ENCODE measurements around the gene SERPINA5. TPM values are rescaled to one million over a fixed set of nuclear protein-coding genes. Genes with fewer than 3 reads are reported as not detected.
"Not testable (repeated sequence)": the region's sequence is repeated elsewhere in the genome, so short reads cannot be mapped to it uniquely, and the experiment has no call there.

The SERPINA5 gene
- total RNA-seq, 2 donors from 2014 or later: 0.46 to 0.75 TPM

DNA sequence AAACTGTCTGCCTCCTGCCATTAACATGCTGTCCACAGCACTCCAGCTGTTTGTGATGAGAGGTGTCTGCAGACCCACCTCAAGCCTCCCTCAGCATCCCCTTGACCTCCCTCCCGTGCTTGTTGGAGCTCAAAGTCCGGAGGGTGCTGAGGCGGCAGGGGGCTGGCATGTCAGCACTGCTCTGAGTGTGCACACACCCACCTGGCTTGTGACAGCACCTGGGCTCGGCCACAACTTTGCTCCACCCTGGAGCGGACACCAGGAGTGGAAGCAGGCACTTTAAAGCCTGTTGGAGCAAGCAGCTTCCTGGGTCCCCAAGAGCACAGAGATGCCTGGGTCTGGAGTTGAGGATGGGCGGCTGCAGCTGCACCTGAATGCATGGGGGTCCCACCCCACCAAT, 51.9 kb downstream of the SERPINA5 start:
- intact Hi-C loops (cut with DNase I, micrococcal nuclease): no loop called here
- DNase-seq (no peak), ATAC-seq (no peak)

DNA sequence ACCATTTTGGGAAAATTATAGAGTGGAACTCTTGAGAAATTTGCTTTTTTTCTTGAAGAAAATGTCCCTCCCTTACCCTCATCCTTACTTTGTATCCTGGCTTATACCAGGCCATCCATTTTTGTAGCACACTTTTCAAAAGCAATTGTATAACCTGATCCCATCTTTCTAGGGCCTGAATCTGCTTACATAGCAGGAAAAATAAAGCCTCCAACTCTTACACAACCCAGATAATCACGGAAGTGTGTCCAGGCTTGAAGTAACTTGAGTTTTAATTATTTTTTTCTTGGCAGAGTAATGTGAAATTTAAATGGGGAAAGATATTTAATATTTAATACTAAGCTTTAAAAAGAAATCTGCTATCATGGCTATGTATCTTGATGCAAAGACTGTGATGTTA, 53.9 kb downstream of the SERPINA5 start:
- no peak for ATAC-seq
- DNase-seq: no peak
- intact Hi-C loops (cut with DNase I, micrococcal nuclease): no loop called here

DNA sequence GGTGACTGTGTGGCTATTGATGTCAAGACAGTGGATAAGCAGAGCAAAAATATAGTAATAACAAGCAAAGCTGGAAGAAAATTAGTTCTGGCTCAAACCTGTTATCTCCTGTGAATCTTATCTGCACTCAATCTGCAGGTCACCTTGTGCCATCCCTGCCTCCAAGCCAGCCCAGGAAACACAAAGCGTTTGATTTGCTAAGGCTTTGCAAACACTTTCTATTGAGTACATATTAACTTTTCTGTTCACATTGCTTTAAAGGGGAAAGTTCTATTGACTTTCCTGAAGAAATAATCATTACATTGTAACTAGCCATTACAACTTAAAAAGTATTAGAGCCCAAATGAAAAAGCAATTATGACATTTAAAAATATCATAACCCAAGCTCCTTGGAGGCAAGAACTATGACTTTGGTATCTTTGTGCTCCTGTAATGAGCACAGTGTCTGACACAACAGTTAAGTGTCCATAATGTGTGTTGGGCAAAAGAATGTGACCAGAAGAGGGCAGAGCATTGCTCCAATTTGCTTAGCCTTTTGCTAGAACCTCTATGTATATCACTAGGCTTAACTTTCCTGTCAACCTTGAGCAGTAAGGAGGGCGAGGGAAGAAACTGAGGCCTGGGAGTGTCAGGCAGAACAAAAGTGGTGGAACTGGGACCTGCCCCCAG, 55.7 kb downstream of the SERPINA5 start:
- no peak for DNase-seq
- no peak for ATAC-seq
- intact Hi-C loops (cut with DNase I, micrococcal nuclease): no loop called here

DNA sequence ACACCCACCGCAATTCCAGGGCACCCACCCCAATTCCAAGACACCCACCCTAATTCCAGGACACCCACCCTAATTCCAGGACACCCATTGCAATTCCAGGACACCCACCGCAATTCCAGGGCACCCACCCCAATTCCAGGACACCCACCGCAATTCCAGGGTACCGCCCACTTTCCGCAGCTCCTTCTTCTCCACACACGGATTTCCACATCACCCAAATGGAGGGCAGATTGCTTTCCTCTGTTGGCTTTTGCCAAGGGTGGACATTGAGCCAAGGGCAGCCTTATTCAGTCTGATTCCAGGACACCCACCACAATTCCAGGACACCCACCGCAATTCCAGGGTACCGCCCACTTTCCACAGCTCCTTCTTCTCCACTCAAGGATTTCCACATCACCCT, 56.6 kb downstream of the SERPINA5 start:
- ATAC-seq; intact Hi-C loops (cut with DNase I, micrococcal nuclease); DNase-seq: not testable (repeated sequence)

DNA sequence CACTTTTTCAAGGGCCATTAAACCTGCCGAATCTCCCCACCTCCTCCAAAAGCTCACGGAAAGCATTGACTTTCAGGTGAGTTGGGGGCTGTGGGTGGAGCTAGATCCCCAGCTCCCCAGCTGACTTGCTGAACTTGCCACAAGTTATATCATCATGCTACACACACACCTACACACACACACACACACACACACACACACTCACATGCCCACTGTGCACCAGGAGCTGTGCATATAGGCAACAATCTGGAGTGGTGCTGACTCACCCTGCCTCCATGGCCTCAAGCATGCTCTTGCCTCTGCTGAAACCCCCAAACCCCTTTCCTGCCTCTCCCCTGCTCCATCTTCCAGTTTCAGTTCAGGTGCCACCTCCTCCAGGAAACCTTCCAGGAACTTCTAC, 57.1 kb downstream of the SERPINA5 start:
- intact Hi-C loops (cut with DNase I, micrococcal nuclease): no loop called here
- ATAC-seq (no peak), DNase-seq (no peak)

DNA sequence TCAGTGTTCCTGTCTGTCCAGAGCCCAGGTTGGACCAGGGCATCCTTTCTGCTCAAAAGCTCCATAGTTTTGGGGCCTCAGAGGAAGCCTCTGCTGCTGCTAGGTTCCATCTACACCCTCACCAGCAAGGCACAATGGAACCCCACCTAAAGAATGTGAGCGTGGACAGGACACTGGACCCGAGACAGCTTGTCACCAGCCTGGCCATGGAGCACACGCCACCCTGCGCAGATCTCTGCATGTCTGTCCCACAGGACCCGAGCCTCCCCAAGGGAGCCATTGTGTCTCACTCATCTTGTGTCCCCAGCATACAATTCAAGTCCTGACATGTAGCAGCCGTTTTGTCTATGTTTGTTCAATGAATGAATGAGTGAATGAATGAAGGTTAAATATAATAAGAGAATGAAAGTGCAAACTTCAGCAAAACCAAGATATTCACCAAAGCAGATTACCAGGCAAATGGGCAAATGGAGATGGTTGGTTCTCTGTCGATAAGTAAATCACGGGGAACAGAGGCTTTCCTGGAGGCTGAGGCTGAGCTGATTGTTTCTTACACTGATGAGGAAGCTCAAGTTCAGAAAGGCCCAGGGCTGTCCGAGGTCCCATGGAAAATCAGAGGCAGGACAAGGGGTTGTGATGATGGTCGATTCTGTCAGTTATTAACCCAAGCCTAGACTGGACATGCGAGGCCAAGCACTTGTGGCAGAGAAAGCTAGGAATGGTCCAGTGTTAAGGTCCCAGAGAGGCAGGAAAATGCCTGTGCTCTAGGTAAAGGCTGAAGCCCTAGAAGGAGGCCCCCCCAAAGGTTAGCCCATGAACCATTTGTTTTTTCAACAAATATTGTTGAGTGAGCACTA, 58.0 kb downstream of the SERPINA5 start:
- no peak for ATAC-seq
- DNase-seq: no peak

DNA sequence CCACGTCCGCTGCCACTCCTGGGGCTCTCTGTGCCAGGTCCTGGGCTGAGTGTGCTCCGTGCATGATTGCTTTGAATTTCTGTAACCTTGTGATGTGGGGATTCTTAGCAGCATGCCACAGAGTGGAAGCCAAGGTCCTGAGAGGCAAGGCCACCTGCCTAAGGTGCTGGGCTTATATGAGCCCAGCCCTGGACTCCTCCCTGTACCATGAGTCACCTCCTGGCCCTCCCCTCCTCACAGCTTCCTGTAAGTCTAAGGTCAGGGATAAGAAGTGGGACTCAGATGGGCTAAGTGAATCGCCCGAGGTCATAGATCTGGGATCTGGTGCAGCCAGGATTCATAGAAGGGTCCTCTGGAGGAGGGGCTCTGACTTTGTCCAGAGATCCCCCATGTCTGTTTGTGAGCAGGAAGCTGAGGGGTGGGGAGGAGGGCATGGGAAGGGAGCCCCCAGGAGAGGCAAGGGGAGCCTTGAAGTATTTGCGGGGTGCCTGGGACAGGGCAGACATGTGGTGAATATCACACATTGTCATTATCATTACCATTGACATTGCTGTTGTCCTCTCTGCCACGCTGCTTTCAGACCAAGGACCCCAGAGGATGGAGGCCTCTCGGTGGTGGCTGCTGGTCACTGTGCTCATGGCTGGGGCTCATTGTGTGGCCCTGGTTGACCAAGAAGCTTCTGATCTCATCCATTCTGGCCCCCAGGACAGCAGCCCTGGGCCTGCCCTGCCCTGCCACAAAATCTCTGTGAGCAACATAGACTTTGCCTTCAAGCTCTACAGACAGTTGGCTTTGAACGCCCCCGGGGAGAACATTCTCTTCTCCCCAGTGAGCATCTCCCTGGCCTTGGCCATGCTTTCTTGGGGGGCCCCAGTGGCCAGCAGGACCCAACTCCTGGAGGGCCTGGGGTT, 59.8 kb downstream of the SERPINA5 start:
- DNase-seq (no peak), ATAC-seq (no peak)
- intact Hi-C loops (cut with DNase I, micrococcal nuclease): no loop called here

More for the DNA sequence above, 58.0 kb downstream of the SERPINA5 start:
- intact Hi-C loops (cut with DNase I, micrococcal nuclease): no loop called here

DNA sequence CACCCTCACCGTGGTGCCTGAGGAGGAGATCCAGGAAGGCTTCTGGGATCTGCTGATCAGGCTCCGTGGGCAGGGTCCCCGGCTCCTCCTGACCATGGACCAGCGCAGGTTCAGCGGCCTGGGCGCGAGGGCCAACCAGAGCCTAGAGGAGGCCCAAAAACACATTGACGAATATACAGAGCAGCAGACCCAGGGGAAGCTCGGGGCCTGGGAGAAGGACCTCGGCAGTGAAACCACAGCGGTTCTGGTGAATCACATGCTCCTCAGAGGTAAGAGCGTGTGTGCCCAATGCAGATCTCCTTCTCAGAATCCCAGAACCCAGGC, 60.4 kb downstream of the SERPINA5 start:
- ATAC-seq: no peak
- no peak for DNase-seq
- intact Hi-C loops (cut with DNase I, micrococcal nuclease): no loop called here

Other genes with a start within 250 kb of the SERPINA5 start
- not detected for gene SERPINA2, start 214.7 kb upstream of the SERPINA5 start, total RNA-seq
- gene SERPINA1, start 192.8 kb upstream of the SERPINA5 start, total RNA-seq: 100 to 1,000 TPM; 185 to 197 TPM
- not detected for gene SERPINA11, start 128.6 kb upstream of the SERPINA5 start, total RNA-seq
- not detected for gene SERPINA9, start 105.2 kb upstream of the SERPINA5 start, total RNA-seq
- gene SERPINA12, start 72.0 kb upstream of the SERPINA5 start, total RNA-seq: not detected
- not detected for gene SERPINA4, start 20.0 kb upstream of the SERPINA5 start, total RNA-seq
- 10 to 100 TPM; 12.2 to 16.9 TPM for gene SERPINA3, start 31.0 kb downstream of the SERPINA5 start, total RNA-seq
- gene GSC, start 188.7 kb downstream of the SERPINA5 start, total RNA-seq: not detected

Data from left colon (tissue), 2 donors.